GM12874 (cell line): ENCODE results near the gene L3MBTL3.

Experiments
- TF ChIP-seq, protein P1 (sequence below): IDR thresholded peaks from 2 replicates; pipeline ENCODE4 v1.5.1; 2011; ENCODE audit warnings: low read depth, mild to moderate bottlenecking, control low read depth, low read length, moderate library complexity; ENCODE audit not compliant: insufficient read depth

L3MBTL3 gene

GRCh38 chr6:130057495-130057894, 39.1 kb downstream of the L3MBTL3 start:
- TF ChIP-seq, protein P1, sequence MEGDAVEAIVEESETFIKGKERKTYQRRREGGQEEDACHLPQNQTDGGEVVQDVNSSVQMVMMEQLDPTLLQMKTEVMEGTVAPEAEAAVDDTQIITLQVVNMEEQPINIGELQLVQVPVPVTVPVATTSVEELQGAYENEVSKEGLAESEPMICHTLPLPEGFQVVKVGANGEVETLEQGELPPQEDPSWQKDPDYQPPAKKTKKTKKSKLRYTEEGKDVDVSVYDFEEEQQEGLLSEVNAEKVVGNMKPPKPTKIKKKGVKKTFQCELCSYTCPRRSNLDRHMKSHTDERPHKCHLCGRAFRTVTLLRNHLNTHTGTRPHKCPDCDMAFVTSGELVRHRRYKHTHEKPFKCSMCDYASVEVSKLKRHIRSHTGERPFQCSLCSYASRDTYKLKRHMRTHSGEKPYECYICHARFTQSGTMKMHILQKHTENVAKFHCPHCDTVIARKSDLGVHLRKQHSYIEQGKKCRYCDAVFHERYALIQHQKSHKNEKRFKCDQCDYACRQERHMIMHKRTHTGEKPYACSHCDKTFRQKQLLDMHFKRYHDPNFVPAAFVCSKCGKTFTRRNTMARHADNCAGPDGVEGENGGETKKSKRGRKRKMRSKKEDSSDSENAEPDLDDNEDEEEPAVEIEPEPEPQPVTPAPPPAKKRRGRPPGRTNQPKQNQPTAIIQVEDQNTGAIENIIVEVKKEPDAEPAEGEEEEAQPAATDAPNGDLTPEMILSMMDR, result no peak

DNA sequence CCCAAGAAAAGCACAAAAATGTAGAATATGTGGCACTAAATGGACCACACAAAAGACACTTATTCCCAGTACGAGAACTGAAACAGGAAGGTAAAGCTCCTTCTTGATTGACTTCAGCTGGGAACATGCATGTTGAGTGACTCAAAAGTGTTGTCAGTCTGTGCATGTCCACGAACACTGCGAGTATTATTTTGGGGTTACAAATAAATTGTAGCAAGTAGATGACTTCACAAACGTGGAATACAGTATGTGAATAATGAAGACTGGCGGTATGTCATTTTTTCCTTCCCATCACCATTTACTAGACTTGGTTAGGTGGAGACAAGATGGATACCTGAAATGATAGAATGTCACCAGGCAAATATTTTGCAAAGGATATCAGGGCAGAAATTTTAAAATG, 45.4 kb downstream of the L3MBTL3 start:
- TF ChIP-seq, protein P1, result no peak

DNA sequence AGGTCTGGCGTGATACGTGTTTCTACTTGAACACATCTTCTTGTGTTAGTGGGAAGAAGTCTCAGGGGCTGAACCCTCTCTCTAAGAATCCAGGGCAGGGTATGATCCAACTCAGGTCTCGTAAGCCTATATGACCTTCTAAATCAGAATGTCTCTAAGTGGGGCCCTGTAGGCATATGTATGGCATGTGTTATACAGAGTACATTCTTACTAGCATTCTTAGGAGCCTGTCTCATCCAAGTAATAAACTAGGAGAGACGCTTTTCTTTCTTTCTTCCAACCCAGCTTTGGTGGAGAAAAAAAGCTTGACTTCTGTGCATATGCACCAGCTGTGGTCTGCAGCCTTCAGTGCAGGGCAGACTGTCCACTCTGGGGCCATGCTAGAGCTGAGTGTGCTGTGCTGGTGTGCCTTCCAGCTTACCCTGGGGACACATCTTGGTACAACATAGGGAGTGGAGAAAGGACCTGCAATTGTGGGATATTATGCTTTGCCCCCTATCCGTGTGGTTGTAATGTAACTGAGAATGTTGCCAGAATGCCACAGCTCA, 47.3 kb downstream of the L3MBTL3 start:
- TF ChIP-seq, protein P1, result no peak

DNA sequence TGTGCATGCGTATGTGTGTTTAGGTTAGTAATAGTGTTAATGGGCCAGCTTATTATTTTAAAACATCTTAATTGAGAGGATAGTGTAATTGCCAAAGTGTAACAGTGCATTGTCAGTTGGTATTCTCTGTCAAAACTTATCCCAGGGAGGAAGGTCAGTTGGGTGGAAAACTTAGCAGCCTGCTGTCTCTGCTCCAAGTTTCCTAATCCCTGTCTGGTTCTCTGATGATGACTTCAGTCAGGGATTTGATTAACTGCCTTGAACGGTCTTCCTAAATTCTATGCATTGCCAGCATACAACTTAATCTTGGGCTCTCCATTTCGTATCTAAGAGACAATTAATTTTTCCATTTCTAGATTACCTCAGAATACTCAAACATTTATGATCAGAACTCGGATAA, 51.1 kb downstream of the L3MBTL3 start:
- TF ChIP-seq, protein P1, result no peak

- TF ChIP-seq, protein P1, result no peak
Observed at GRCh38 chr6:130070326-130070725, 51.9 kb downstream of the L3MBTL3 start.

GRCh38 chr6:130070792-130071191, 52.4 kb downstream of the L3MBTL3 start:
- TF ChIP-seq, protein P1, result no peak

- TF ChIP-seq, protein P1, result no peak
Observed at GRCh38 chr6:130075879-130076460, 57.6 kb downstream of the L3MBTL3 start.
